Erythroblast (primary cell): ENCODE measurements around the gene KCNQ5.

ENCODE experiments used
- GATA1 ChIP-seq: IDR thresholded peaks from 2 replicates; pipeline ENCODE4 v1.6.1; 2011; ENCODE audit warnings: low read depth, mild to moderate bottlenecking, control low read depth, low read length, moderate library complexity
- POLR2A ChIP-seq: IDR thresholded peaks from 2 replicates; pipeline ENCODE4 v1.6.1; 2011; ENCODE audit warnings: mild to moderate bottlenecking, low read length

- no peak for TF ChIP-seq POLR2A
- no peak for TF ChIP-seq GATA1
Measured at GRCh38 chr6:73028124-73028766, 406.4 kb downstream of the KCNQ5 start.
